WTC11 (cell line): Measurements from ENCODE around the gene AGPS.

Experiments used
- CBFB ChIP-seq: sonication (generic); formaldehyde crosslinking; IDR thresholded peaks from 2 replicates; pipeline ENCODE4 v1.8.1; 2022; ENCODE audit warnings: mild to moderate bottlenecking, low read depth, missing genetic modification reagents
- CTCF ChIP-seq: fragments of 200-600 bp; IDR thresholded peaks from 2 replicates; pipeline ENCODE4 v1.8.0; 2022; ENCODE audit warnings: antibody characterized with exemption
- ETV6 ChIP-seq: sonication (generic); formaldehyde crosslinking; IDR thresholded peaks from 2 replicates; pipeline ENCODE4 v1.8.1; 2022; ENCODE audit warnings: mild to moderate bottlenecking, missing genetic modification reagents
- IRF2 ChIP-seq: sonication (generic); formaldehyde crosslinking; IDR thresholded peaks from 2 replicates; pipeline ENCODE4 v1.8.0; 2022; ENCODE audit warnings: low read depth, missing genetic modification reagents, borderline replicate concordance
- NR1H2 ChIP-seq: sonication (generic); formaldehyde crosslinking; IDR thresholded peaks from 2 replicates; pipeline ENCODE4 v1.9.0; 2021; ENCODE audit warnings: mild to moderate bottlenecking, moderate library complexity, missing genetic modification reagents
- RELA ChIP-seq: sonication (generic); formaldehyde crosslinking; IDR thresholded peaks from 2 replicates; pipeline ENCODE4 v1.8.1; 2022; ENCODE audit warnings: missing genetic modification reagents, mild to moderate bottlenecking, borderline replicate concordance
- TCF7 ChIP-seq: sonication (generic); formaldehyde crosslinking; IDR thresholded peaks from 2 replicates; pipeline ENCODE4 v1.8.0; 2022; ENCODE audit warnings: mild to moderate bottlenecking, low read depth, missing genetic modification reagents, moderate library complexity
- USF1 ChIP-seq: sonication (generic); formaldehyde crosslinking; IDR thresholded peaks from 2 replicates; pipeline ENCODE4 v1.8.0; 2022; ENCODE audit warnings: mild to moderate bottlenecking, missing genetic modification reagents
- USF2 ChIP-seq: sonication (generic); formaldehyde crosslinking; IDR thresholded peaks from 2 replicates; pipeline ENCODE4 v1.8.1; 2023; ENCODE audit warnings: mild to moderate bottlenecking, missing genetic modification reagents, moderate library complexity
- ZNF138 ChIP-seq: sonication (generic); formaldehyde crosslinking; conservative IDR thresholded peaks from 2 replicates; pipeline ENCODE4 v1.8.1; 2022; ENCODE audit warnings: mild to moderate bottlenecking, moderate library complexity, missing genetic modification reagents
- ZNF512 ChIP-seq: sonication (generic); formaldehyde crosslinking; IDR thresholded peaks from 2 replicates; pipeline ENCODE4 v1.8.1; 2022; ENCODE audit warnings: missing genetic modification reagents, borderline replicate concordance

DNA sequence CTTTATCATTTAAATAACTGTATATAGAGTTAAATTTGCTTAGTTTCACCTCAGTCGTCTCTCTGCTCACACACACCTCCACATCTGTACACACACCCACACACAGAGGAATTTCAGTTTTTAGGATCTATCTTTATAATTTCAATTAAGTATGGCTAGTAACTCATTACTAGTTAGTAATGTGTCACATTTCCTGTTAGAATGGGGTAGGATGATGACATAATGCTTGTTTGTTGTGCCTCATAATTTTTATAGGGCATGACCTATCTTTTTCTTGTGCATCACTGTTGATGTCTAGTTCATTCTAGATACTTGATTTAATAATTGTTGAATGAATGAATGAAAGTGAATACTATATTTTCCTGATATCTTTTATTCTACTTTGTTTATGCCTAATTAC is 108.6 kb downstream of the AGPS start:
- TF ChIP-seq CTCF (no peak), CBFB (CRISPR knock-in tag) (no peak), RELA (no peak), TCF7 (no peak), ZNF138 (CRISPR knock-in tag) (no peak), USF2 (CRISPR knock-in tag) (no peak), ZNF512 (no peak), IRF2 (CRISPR knock-in tag) (no peak), ETV6 (CRISPR knock-in tag) (no peak), NR1H2 (CRISPR knock-in tag) (no peak), USF1 (CRISPR knock-in tag) (no peak)
